ENCODE results near the gene RARA.
A peak's percentile ranks its signal among the peaks of the same experiment; 100 is the strongest.
"Not testable (repeated sequence)": the region's sequence is repeated elsewhere in the genome, so short reads cannot be mapped to it uniquely, and the experiment has no call there.

Gene RARA

GRCh38 chr17:40369923-40370322 lies 60.9 kb downstream of the RARA start:
- TF ChIP-seq POLR2A (IDR thresholded peaks at IDR 0.05; ENCODE audit: low read depth, low read length) (no peak), POLR2AphosphoS5 (IDR thresholded peaks at IDR 0.05; ENCODE audit: low read depth, low read length) (no peak), TAF1 (IDR thresholded peaks at IDR 0.05; ENCODE audit: borderline replicate concordance, low read depth, low read length) (no peak)
- DNase-seq (ENCODE audit: insufficient read length), result no peak
- FAIRE-seq, result no peak

DNA sequence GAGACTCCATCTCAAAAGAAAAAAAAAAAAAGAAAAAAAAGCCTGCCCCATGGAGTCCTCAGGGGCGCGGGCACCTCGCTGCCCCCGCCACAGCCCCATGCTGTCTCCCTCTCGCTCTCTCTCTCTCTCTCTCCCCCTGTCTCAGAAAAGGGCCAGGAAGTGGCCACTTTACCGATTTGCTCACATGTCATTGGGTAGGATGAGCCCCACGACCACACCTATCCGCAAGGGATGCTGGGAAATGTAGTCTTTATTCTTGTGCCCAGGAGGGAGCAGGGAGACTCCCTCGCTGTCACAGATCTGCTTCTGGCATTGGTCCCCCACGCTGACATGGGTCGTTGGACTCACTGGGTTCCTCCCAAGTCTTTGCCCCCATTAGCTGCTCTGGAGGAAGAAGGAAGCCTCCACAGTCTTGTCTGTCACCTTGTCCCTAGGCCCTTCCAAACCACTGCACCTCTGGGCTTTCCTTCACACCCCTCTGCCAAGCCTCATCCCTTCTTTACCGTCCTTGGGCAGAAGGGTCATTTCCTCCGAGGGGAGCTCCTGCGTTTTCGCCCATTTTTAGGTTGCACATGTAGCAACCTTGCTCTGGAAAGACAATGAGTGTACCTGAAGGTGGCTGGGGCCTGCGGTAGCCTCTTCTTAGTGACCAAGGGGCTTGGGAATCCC lies 62.4 kb downstream of the RARA start:
- peak; percentile 33 for DNase-seq (ENCODE audit: insufficient read length)
- TF ChIP-seq TAF1 (IDR thresholded peaks at IDR 0.05; ENCODE audit: borderline replicate concordance, low read depth, low read length) (no peak), POLR2AphosphoS5 (IDR thresholded peaks at IDR 0.05; ENCODE audit: low read depth, low read length) (no peak), POLR2A (IDR thresholded peaks at IDR 0.05; ENCODE audit: low read depth, low read length) (no peak)
- FAIRE-seq, result no peak

- DNase-seq (ENCODE audit: insufficient read length), result no peak
- TF ChIP-seq POLR2AphosphoS5 (IDR thresholded peaks at IDR 0.05; ENCODE audit: low read depth, low read length) (no peak), POLR2A (IDR thresholded peaks at IDR 0.05; ENCODE audit: low read depth, low read length) (no peak), TAF1 (IDR thresholded peaks at IDR 0.05; ENCODE audit: borderline replicate concordance, low read depth, low read length) (no peak)
- no peak for FAIRE-seq
These were observed 63.1 kb downstream of the RARA start for GRCh38 chr17:40372031-40372430.

DNA sequence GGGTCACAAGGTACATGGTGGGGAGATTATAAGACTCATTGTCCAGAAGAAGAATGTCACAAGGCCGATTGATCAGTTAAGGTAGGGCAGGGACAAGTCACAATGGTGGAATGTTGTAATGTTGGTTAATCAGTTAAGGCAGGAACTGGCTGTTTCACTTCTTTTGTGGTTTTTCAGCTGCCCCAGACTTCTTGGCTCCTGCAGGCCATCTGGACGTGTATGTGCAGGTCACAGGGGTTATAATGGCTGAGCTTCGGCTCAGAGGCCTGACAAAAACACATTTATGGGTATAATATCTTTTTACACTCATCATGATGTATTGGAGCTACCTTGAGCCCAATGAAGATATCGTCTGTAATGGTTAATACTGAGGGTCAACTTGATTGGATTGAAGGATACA lies 63.7 kb downstream of the RARA start:
- not testable (repeated sequence) for FAIRE-seq; DNase-seq (ENCODE audit: insufficient read length)

GRCh38 chr17:40373324-40373723 lies 64.3 kb downstream of the RARA start:
- no peak for TF ChIP-seq TAF1 (IDR thresholded peaks at IDR 0.05; ENCODE audit: borderline replicate concordance, low read depth, low read length)
- no peak for TF ChIP-seq POLR2A (IDR thresholded peaks at IDR 0.05; ENCODE audit: low read depth, low read length)
- TF ChIP-seq POLR2AphosphoS5 (IDR thresholded peaks at IDR 0.05; ENCODE audit: low read depth, low read length), result no peak
- FAIRE-seq (no peak), DNase-seq (ENCODE audit: insufficient read length) (no peak)

DNA sequence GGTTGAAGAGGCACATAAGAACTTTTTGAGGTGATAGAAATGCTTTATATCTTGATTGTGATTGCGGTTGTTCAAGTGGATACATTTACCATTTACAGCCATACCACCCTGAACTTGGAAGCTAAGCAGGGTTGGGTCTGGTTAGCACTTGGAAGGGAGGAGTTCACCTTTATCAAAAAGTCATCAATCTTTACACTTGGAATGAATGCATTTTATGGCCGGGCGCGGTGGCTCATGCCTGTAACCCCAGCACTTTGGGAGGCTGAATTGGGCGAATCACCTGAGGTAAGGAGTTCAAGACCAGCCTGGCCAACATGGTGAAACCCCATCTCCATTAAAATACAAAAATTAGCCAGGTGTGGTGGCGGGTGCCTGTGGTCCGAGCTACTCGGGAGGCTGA lies 65.0 kb downstream of the RARA start:
- TF ChIP-seq TAF1 (IDR thresholded peaks at IDR 0.05; ENCODE audit: borderline replicate concordance, low read depth, low read length) (no peak), POLR2AphosphoS5 (IDR thresholded peaks at IDR 0.05; ENCODE audit: low read depth, low read length) (no peak), POLR2A (IDR thresholded peaks at IDR 0.05; ENCODE audit: low read depth, low read length) (no peak)
- FAIRE-seq, result no peak
- no peak for DNase-seq (ENCODE audit: insufficient read length)

DNA sequence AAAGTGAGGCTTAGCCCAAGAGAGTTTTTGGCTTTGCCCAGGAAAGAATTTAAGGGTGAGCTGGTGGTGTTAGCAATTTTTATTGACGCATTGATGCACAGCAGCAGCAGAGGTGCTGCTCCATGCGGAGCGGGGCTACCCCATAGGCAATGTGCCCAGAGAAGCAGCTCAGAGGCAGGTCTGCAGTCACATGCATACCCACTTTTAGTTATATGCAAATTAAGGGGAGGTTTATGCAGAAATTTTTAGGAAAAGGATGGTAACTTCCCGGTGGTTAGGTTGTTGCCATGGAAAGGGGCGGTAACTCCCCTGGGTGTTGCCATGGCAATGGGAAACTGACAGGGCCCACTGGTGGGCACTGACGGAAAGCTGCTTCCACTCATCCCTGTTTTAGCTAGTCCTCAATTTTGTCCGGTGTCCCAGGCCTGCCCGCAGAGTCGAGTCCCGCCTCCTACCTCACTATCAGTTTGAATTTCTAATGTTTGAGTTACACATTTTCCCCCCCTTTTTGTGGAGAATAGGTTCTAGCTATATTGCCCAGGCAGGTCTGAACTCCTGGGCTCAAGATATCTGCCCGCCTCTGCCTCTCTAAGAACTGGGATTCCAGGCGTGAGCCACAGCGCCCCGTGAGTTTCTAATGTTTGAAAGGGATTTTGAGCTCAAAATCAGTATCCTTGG lies 66.0 kb downstream of the RARA start:
- TF ChIP-seq POLR2AphosphoS5 (IDR thresholded peaks at IDR 0.05; ENCODE audit: low read depth, low read length), result no peak
- no peak for TF ChIP-seq TAF1 (IDR thresholded peaks at IDR 0.05; ENCODE audit: borderline replicate concordance, low read depth, low read length)
- no peak for TF ChIP-seq POLR2A (IDR thresholded peaks at IDR 0.05; ENCODE audit: low read depth, low read length)
- FAIRE-seq, result no peak
- no peak for DNase-seq (ENCODE audit: insufficient read length)

GRCh38 chr17:40375786-40376185 lies 66.8 kb downstream of the RARA start:
- not testable (repeated sequence) for FAIRE-seq; DNase-seq (ENCODE audit: insufficient read length)

DNA sequence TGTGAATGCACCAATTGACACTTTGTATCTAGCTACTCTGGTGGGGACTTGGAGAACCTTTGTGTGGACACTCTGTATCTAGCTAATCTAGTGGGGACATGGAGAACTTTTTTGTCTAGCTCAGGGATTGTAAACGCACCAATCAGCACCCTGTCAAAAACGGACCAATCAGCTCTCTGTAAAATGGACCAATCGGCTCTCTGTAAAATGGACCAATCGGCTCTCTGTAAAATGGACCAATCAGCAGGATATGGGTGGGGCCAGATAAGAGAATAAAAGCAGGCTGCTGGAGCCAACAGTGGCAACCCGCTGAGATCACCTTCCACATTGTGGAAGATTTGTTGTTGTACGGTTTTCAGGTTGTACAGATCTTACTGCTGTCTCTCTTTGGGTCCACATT lies 67.6 kb downstream of the RARA start:
- not testable (repeated sequence) for FAIRE-seq

DNA sequence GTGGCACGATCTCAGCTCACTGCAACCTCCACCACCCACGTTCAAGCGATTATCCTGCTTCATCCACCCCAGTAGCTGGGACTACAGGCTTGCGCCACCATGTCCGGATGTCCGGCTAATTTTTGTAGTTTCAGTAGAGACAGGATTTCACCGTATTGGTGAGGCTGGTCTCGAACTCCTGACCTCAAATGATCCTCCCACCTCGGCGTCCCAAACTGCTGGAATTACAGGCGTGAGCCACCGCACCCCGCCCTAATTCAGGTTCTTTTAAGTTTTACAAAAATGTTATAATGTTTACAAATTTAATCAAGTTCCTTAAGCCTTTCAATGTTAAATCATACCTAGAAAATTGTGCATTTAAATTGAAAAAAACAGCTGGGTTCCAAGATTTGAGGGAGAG lies 68.9 kb downstream of the RARA start:
- FAIRE-seq, result no peak

More for the DNA sequence above, 67.6 kb downstream of the RARA start:
- DNase-seq (ENCODE audit: insufficient read length), result not testable (repeated sequence)

DNA sequence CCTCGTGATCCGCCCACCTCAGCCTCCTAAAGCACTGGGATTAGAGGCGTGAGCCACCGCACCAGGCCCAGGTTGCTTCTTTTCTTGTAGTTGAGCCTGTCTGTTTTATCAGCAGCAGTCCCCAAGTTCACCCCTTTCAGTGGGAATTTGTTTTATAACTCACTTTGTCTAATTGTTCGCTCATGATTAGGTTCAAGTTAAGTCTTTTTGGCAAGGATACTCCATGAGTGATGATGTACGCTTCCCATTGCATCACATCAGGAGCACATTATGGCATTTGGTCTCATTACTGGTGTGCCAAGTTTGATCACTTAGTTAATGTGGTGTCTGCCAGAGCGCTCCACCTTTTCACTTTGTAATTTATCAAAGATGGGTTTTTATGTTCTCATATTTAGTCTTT lies 70.0 kb downstream of the RARA start:
- no peak for FAIRE-seq
- TF ChIP-seq TAF1 (IDR thresholded peaks at IDR 0.05; ENCODE audit: borderline replicate concordance, low read depth, low read length), result no peak
- no peak for TF ChIP-seq POLR2AphosphoS5 (IDR thresholded peaks at IDR 0.05; ENCODE audit: low read depth, low read length)
- no peak for TF ChIP-seq POLR2A (IDR thresholded peaks at IDR 0.05; ENCODE audit: low read depth, low read length)
- no peak for DNase-seq (ENCODE audit: insufficient read length)

More for the DNA sequence above, 68.9 kb downstream of the RARA start:
- DNase-seq (ENCODE audit: insufficient read length), result no peak
- TF ChIP-seq POLR2A (IDR thresholded peaks at IDR 0.05; ENCODE audit: low read depth, low read length) (no peak), TAF1 (IDR thresholded peaks at IDR 0.05; ENCODE audit: borderline replicate concordance, low read depth, low read length) (no peak), POLR2AphosphoS5 (IDR thresholded peaks at IDR 0.05; ENCODE audit: low read depth, low read length) (no peak)

DNA sequence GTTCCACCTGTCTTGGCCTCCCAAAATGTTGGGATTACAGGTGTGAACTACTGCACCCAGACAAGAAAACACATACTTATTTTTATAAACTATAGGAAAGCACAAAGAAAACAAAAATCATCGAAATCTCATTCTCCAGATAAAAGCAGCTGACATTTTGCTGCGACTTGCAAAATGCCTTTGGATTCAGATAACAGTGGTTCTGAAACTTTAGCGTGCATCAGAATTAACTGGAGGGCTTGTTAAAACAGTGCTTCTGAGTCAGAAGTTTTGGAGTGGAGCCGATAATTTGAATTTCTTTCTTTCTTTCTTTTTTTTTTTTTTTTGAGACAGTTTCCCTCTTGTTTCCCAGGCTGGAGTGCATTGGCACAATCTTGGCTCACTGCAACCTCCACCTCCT lies 73.3 kb downstream of the RARA start:
- TF ChIP-seq POLR2AphosphoS5 (IDR thresholded peaks at IDR 0.05; ENCODE audit: low read depth, low read length), result no peak
- no peak for TF ChIP-seq POLR2A (IDR thresholded peaks at IDR 0.05; ENCODE audit: low read depth, low read length)
- no peak for TF ChIP-seq TAF1 (IDR thresholded peaks at IDR 0.05; ENCODE audit: borderline replicate concordance, low read depth, low read length)
- DNase-seq (ENCODE audit: insufficient read length) (no peak), FAIRE-seq (no peak)

- not testable (repeated sequence) for FAIRE-seq; DNase-seq (ENCODE audit: insufficient read length)
These were observed 77.6 kb downstream of the RARA start for GRCh38 chr17:40386555-40386954.
